ENCODE data around the gene TOE1.
"Not testable (repeated sequence)": the region's sequence is repeated elsewhere in the genome, so short reads cannot be mapped to it uniquely, and the experiment has no call there.

TOE1 gene

DNA sequence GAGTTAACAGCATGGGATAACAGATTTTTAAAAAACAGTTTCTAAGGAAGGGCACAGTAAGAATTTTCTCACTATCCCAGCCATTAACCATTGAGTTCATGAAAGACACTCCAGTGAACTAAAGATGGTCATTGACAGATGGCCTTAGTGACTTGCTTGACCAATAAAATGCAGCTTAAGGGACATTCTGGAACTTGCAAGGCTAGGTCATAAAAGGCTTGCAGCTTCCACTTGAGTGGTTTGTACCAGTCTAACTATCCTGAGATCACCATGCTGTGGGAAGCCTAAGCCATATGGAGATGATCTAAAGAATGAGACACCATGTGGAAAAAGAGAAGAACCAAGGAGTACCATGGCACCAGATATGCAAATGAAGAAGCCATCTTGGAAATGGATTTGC is 38.2 kb downstream of the TOE1 start:
- Histone ChIP-seq H3K9me3 (ENCODE audit: control insufficient read depth, low read length) (no peaks in the 10 kb centered on the region), H3K27ac (ENCODE audit: insufficient read depth, low read depth, low read length, poor library complexity, severe bottlenecking) (no peak overlapping the region), H3K4me3 (ENCODE audit: insufficient read depth, low read depth, low read length) (no peak overlapping the region), H3K27me3 (ENCODE audit: control insufficient read depth, insufficient read depth, low read length, poor library complexity, severe bottlenecking) (no peaks in the 10 kb centered on the region), H3K36me3 (ENCODE audit: control insufficient read depth, insufficient read depth, low read length) (no peaks in the 10 kb centered on the region), H3K4me1 (ENCODE audit: control insufficient read depth, insufficient read depth, low read length) (no peaks in the 10 kb centered on the region)

- WGBS, 2 experiments, result 94 to 97% methylated on average over 5 of the region's 6 CpGs
- H3K4me1 ChIP-seq (ENCODE audit: control insufficient read depth, insufficient read depth, low read length), result no peaks in the 10 kb centered on the region
- H3K9me3 ChIP-seq (ENCODE audit: control insufficient read depth, low read length), result no peaks in the 10 kb centered on the region
- no peak overlapping the region for H3K4me3 ChIP-seq (ENCODE audit: insufficient read depth, low read depth, low read length)
- H3K27ac ChIP-seq (ENCODE audit: insufficient read depth, low read depth, low read length, poor library complexity, severe bottlenecking), result no peak overlapping the region
- no peaks in the 10 kb centered on the region for H3K27me3 ChIP-seq (ENCODE audit: control insufficient read depth, insufficient read depth, low read length, poor library complexity, severe bottlenecking)
- H3K36me3 ChIP-seq (ENCODE audit: control insufficient read depth, insufficient read depth, low read length), result no peaks in the 10 kb centered on the region
Observed at GRCh38 chr1:45379524-45379923, 39.6 kb downstream of the TOE1 start.

DNA sequence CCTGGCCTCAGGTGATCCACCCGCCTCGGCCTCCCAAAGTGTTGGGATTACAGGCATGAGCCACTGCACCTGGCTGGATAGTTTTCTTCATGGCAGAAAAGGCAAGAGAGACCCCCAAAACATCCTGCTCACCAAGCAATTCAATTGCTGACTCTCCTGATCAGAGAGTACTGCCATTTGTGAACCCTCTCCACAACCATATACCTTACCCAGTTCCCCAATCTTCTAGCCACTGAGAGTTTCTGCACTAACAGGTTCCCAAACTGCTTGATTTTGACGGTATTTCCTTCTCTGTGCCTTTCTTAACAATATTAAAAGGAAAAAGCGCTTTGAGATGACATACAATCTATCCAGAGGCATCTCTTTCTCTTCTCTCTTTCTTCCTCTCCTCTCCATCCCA is 40.2 kb downstream of the TOE1 start:
- Histone ChIP-seq H3K36me3 (ENCODE audit: control insufficient read depth, insufficient read depth, low read length) (no peaks in the 10 kb centered on the region), H3K4me3 (ENCODE audit: insufficient read depth, low read depth, low read length) (no peak overlapping the region), H3K9me3 (ENCODE audit: control insufficient read depth, low read length) (no peaks in the 10 kb centered on the region), H3K4me1 (ENCODE audit: control insufficient read depth, insufficient read depth, low read length) (no peaks in the 10 kb centered on the region), H3K27ac (ENCODE audit: insufficient read depth, low read depth, low read length, poor library complexity, severe bottlenecking) (no peak overlapping the region), H3K27me3 (ENCODE audit: control insufficient read depth, insufficient read depth, low read length, poor library complexity, severe bottlenecking) (no peaks in the 10 kb centered on the region)
- WGBS, 2 experiments, result 89 to 93% methylated on average over 4 of the region's 4 CpGs

DNA sequence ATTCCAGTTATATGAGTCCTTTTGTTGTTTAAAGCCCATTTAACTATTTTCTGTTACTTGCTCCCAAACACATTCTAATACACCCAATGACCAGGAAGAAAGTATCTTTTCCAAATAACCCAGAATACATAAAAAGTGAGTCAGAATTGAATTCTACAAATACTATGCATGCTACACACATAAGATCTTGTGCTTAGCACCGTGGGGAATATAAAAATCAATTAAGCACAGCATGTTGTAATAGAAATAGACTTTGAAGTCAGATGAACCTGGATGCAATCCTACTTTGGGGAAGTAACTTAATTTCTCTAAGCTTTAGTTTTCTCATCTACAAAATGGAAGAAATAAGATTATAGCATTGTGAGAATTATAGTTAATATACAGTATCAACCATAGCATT is 40.8 kb downstream of the TOE1 start:
- Histone ChIP-seq H3K4me1 (ENCODE audit: control insufficient read depth, insufficient read depth, low read length) (no peaks in the 10 kb centered on the region), H3K27me3 (ENCODE audit: control insufficient read depth, insufficient read depth, low read length, poor library complexity, severe bottlenecking) (no peaks in the 10 kb centered on the region), H3K9me3 (ENCODE audit: control insufficient read depth, low read length) (no peaks in the 10 kb centered on the region), H3K4me3 (ENCODE audit: insufficient read depth, low read depth, low read length) (no peak overlapping the region), H3K36me3 (ENCODE audit: control insufficient read depth, insufficient read depth, low read length) (no peaks in the 10 kb centered on the region), H3K27ac (ENCODE audit: insufficient read depth, low read depth, low read length, poor library complexity, severe bottlenecking) (no peak overlapping the region)
- 100% methylated on average over 1 of the region's 1 CpG for WGBS, 2 experiments

DNA sequence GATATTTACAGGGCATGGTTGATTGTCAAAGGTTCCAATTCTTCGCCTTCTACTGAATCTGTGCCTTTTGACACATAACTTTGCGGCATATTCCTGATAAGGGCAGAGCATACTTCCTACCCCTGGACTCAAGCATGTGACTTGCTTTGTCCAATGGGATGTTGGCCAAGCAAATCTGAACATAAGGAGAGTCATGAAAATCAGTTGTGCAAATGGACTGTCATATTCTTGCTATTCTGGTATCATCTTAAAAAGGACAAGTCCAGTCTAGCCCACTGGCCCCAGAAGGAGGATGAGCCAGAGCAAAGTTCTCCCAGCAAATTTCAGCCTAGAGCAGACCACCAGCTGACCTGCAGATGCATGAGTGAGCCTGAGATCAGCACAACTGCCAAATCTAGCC is 41.3 kb downstream of the TOE1 start:
- Histone ChIP-seq H3K4me3 (ENCODE audit: insufficient read depth, low read depth, low read length) (no peak overlapping the region), H3K9me3 (ENCODE audit: control insufficient read depth, low read length) (no peaks in the 10 kb centered on the region), H3K27me3 (ENCODE audit: control insufficient read depth, insufficient read depth, low read length, poor library complexity, severe bottlenecking) (no peaks in the 10 kb centered on the region), H3K36me3 (ENCODE audit: control insufficient read depth, insufficient read depth, low read length) (no peaks in the 10 kb centered on the region), H3K4me1 (ENCODE audit: control insufficient read depth, insufficient read depth, low read length) (no peaks in the 10 kb centered on the region), H3K27ac (ENCODE audit: insufficient read depth, low read depth, low read length, poor library complexity, severe bottlenecking) (no peak overlapping the region)
- 96 to 100% methylated on average over 2 of the region's 2 CpGs for WGBS, 2 experiments

- H3K27me3 ChIP-seq (ENCODE audit: control insufficient read depth, insufficient read depth, low read length, poor library complexity, severe bottlenecking), result no peaks in the 10 kb centered on the region
- no peaks in the 10 kb centered on the region for H3K36me3 ChIP-seq (ENCODE audit: control insufficient read depth, insufficient read depth, low read length)
- H3K9me3 ChIP-seq (ENCODE audit: control insufficient read depth, low read length), result no peaks in the 10 kb centered on the region
- H3K4me3 ChIP-seq (ENCODE audit: insufficient read depth, low read depth, low read length), result no peak overlapping the region
- H3K4me1 ChIP-seq (ENCODE audit: control insufficient read depth, insufficient read depth, low read length), result no peaks in the 10 kb centered on the region
- WGBS, 2 experiments, result 94 to 97% methylated on average over 1 of the region's 1 CpG
- H3K27ac ChIP-seq (ENCODE audit: insufficient read depth, low read depth, low read length, poor library complexity, severe bottlenecking), result no peak overlapping the region
Observed at GRCh38 chr1:45383191-45383590, 43.2 kb downstream of the TOE1 start.

DNA sequence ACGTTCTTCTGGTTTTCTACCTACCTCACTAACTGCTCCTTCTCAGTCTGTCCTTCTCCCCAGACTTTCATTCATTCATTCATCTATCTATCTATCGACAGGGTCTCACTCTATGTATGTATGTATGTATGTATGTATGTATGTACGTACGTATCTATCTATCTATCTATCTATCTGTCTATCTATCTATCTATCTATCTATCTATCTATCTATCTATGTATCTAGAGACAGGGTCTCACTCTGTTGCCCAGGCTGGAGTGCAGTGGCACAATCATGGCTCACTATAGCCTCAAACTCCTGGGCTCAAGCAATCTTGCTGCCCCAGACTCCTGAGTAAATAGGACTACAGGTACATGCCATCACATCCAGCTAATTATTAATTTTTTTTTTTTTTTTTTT is 44.2 kb downstream of the TOE1 start:
- WGBS, 2 experiments, result 95 to 97% methylated on average over 1 to 2 of the region's 4 CpGs
- H3K36me3 ChIP-seq (ENCODE audit: control insufficient read depth, insufficient read depth, low read length); H3K9me3 ChIP-seq (ENCODE audit: control insufficient read depth, low read length); H3K4me1 ChIP-seq (ENCODE audit: control insufficient read depth, insufficient read depth, low read length); H3K27ac ChIP-seq (ENCODE audit: insufficient read depth, low read depth, low read length, poor library complexity, severe bottlenecking); H3K27me3 ChIP-seq (ENCODE audit: control insufficient read depth, insufficient read depth, low read length, poor library complexity, severe bottlenecking); H3K4me3 ChIP-seq (ENCODE audit: insufficient read depth, low read depth, low read length): not testable (repeated sequence)

- H3K9me3 ChIP-seq (ENCODE audit: control insufficient read depth, low read length), result no peaks in the 10 kb centered on the region
- H3K4me1 ChIP-seq (ENCODE audit: control insufficient read depth, insufficient read depth, low read length), result no peaks in the 10 kb centered on the region
- no peak overlapping the region for H3K4me3 ChIP-seq (ENCODE audit: insufficient read depth, low read depth, low read length)
- H3K27ac ChIP-seq (ENCODE audit: insufficient read depth, low read depth, low read length, poor library complexity, severe bottlenecking), result no peak overlapping the region
- no peaks in the 10 kb centered on the region for H3K36me3 ChIP-seq (ENCODE audit: control insufficient read depth, insufficient read depth, low read length)
- no peaks in the 10 kb centered on the region for H3K27me3 ChIP-seq (ENCODE audit: control insufficient read depth, insufficient read depth, low read length, poor library complexity, severe bottlenecking)
- WGBS, 2 experiments, result 93 to 96% methylated on average over 3 of the region's 3 CpGs
Observed at GRCh38 chr1:45385302-45385701, 45.3 kb downstream of the TOE1 start.

DNA sequence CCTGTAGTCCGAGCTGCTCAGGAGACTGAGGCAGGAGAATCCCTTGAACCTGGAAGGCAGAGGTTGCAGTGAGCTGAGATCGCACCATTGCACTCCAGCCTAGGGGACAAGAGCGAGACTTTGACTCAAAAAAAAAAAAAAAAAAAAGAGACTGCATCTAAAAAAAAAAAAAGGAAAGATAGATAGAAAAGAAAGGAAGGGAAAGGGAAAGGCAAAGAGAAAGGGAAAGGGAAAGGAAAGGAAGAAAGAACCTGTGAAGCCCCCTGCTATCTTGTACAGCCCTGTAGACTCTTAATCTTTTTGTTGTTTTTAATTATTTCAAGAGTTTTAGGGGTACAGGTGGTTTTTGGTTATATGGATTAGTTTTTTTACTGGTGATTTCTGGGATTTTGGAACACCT is 46.2 kb downstream of the TOE1 start:
- Histone ChIP-seq H3K4me1 (ENCODE audit: control insufficient read depth, insufficient read depth, low read length) (no peaks in the 10 kb centered on the region), H3K27ac (ENCODE audit: insufficient read depth, low read depth, low read length, poor library complexity, severe bottlenecking) (no peak overlapping the region), H3K36me3 (ENCODE audit: control insufficient read depth, insufficient read depth, low read length) (no peaks in the 10 kb centered on the region), H3K9me3 (ENCODE audit: control insufficient read depth, low read length) (no peaks in the 10 kb centered on the region), H3K4me3 (ENCODE audit: insufficient read depth, low read depth, low read length) (no peak overlapping the region), H3K27me3 (ENCODE audit: control insufficient read depth, insufficient read depth, low read length, poor library complexity, severe bottlenecking) (no peaks in the 10 kb centered on the region)
- 93 to 98% methylated on average over 3 of the region's 3 CpGs for WGBS, 2 experiments
